ENCODE measurements around the gene STX16.

The STX16 gene

DNA sequence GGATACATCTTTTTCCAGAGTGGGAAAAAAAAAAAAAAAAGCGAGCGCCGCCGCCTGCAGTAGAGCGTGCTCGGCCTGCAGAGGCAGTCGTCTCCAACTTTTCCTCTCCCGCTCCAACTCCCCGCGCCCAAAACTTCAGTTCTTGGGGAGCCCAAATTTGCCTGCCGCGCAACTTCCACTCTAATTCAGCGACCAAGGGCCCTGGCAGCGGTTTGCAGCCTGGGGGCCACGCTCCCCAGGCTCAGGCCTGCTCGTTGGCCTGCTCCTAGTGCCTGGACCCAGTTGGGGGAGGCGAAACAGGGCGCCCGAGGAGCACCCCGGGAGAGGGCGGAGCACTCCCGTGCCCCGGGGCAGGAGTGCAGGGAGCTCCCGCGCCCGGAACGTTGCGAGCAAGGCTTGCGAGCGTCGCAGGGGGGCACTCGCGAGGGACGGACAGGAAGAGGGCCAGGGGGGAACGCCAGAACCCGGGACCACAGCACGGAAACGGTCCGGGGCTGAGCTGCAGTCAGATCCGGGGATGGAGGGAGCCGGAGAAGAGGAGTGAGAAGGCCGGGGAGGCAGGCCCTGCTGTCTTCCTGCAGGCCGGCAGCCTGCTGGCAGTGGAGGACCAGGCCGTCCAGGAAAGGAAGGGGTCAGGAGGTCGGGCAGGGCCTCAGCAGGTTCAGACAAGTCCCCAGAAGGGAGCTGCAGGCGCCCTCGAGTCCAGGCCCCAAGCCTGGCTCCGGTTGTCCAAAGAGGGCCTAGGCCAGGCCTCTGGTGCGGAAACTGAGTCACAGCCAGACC is at the start of gene STX16:
Gene STX16, plus strand, starts transcription at position 508 of the 783 bp plus-strand sequence. CDS start 724 bp downstream, outside the sequence.
- DNase-seq: peak; percentile 86

DNA sequence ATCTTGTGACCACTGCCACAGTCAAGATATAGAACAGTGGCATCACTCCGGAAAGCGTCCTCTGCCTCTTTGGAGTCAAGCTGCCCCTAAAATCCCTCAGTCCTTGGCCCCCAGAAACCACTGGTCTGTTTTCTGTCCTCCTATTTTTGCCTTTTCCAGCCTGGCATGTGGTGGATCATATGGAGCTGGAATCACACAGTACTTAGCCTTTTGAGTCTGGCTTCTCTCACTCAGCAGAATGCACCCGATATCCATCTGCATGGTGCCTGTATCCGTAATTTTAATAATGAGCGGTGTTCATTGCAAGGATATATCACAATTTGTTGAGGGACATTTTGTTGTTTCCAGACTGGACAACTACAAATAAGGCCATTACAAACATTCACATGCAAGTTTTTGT is 49.0 kb upstream of the STX16 start:
- DNase-seq: no peak

DNA sequence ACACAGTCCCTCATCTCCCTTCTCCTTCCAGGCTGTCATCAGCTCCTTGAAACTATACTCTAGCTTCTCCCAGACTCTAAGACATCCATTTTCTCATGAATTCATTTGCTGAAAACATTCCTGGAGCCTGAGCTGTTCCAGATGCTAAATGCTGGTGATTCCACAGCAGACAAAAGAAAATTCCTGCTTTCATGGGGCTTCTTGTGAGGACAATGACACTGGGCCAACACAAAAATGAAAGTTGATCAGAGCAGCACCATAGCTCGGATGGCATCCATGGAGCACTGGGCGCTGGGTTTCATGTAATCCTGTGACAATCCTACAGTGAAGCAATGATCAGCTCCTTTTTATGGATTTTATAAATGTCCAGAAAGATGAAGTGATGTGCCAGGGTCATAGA is 47.4 kb upstream of the STX16 start:
- DNase-seq: no peak

GRCh38 chr20:58604128-58604881 is 46.8 kb upstream of the STX16 start:
- no peak for DNase-seq

- no peak for DNase-seq
These were observed 45.6 kb upstream of the STX16 start for GRCh38 chr20:58605292-58606065.

GRCh38 chr20:58606184-58606583 is 44.9 kb upstream of the STX16 start:
- DNase-seq: no peak

DNA sequence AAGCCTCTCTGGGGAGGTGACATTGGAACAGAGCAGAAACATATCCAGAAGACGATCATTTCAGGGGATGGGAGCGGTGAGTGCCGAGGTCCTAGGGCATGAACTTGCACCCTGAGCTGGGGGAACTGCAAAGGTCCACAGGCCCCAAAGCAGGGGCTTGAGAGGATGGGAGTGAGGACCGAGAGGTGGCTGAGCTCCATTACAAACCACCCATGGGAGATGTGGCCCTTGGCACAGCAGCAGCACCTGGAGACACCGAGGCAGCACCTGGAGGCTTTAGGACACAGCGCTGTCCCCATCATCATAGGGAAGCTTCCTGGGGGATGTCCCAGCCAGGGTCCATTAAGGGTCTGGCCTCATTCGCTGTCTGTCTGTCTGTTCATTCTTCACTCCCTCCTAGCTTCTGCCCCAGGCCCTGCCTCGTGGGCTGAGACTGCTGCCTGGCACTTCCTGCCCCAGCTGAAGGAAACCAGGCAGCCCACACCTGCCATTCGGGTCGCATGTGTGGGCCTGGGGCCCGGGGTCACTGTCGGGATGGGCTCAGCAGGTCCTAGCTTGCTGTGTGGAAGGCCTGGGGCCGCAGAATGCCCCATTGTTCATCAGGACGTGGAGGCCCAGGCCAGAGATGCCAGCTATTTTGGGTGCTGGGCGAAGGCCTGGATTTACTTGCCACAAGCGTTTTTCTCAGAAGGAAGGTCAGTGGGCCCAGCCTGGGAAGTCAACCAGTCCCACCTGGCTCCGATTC is 42.8 kb upstream of the STX16 start:
- no peak for DNase-seq

- DNase-seq: no peak
These were observed 42.1 kb upstream of the STX16 start for GRCh38 chr20:58609026-58609425.

GRCh38 chr20:58610071-58610800 is 40.8 kb upstream of the STX16 start:
- DNase-seq: no peak

GRCh38 chr20:58610811-58611210 is 40.3 kb upstream of the STX16 start:
- DNase-seq: no peak

- no peak for DNase-seq
These were observed 39.6 kb upstream of the STX16 start for GRCh38 chr20:58611236-58612030.

GRCh38 chr20:58612121-58612691 is 38.9 kb upstream of the STX16 start:
- no peak for DNase-seq

GRCh38 chr20:58613061-58613854 is 37.8 kb upstream of the STX16 start:
- no peak for DNase-seq

DNA sequence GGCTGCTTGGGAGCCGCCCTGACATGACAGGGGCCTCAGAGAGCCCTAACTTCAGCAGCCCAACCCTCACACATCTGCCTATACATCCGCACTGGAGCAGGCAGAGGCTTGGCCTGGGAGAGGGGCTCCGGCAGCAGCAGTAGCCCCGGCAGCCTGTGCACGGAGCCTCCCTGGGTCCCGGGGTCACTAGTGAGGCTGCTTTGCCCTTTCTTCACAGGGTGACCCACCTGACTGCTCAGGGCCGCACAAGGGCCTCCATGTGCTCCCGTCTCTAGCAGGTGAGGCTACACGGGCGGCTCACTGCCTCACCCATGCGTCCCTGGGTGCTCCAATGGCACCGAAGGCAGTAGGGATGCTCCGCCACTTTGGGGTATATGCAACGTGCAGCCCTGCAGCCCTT is 36.7 kb upstream of the STX16 start:
- no peak for DNase-seq

GRCh38 chr20:58614984-58615760 is 35.9 kb upstream of the STX16 start:
- no peak for DNase-seq

DNA sequence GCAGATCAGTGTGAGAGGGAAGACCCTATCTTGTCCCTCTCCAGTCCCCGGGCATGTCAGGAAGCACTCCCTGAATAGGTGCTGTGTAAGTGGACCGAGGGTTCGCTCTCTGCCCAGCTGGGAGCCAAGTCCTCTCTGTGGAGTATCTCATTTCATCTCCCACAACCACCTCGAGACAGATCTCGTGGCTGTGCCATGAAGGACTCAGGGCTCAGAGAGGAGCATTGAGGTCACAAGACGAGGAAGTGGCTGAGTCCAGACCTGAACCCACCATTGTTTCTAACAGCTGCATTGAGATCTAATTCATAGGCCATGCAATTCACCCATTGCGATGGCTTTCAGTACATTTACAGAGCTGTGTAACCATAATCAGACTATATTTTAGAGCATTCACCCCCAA is 34.7 kb upstream of the STX16 start:
- DNase-seq: no peak

- DNase-seq: no peak
These were observed 33.9 kb upstream of the STX16 start for GRCh38 chr20:58617158-58617557.

- DNase-seq: no peak
These were observed 32.6 kb upstream of the STX16 start for GRCh38 chr20:58618351-58619076.
